Measurements from ENCODE around the gene FOXF2. TPM values are rescaled to one million over a fixed set of nuclear protein-coding genes. Genes with fewer than 3 reads are reported as not detected.

Gene FOXF2
- total and polyA plus RNA-seq, 2 experiments from 2014 or later, result not detected

DNA sequence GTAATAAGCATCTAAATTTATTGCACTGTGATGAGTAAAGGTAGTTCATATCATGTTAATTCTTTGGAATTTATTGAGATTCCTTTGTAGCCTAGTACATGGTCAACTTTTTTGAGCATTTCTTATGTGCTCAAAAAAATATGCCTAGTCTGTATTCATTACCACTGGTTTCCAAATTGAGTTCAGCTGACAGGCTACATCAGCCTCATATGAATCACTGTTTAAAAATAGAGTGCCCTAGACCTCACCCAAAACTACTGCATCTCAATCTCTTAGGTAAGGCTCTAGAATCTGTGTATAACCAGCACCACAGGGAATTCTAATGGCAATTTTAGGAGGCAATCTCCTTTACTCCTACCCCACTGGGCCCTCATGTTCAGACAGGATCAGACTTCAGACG lies 16.7 kb upstream of the FOXF2 start:
- no peak overlapping the region for H3K27ac ChIP-seq (ENCODE audit: low read depth)
- H3K36me3 ChIP-seq (ENCODE audit: insufficient read depth), result no peaks in the 10 kb centered on the region
- no peaks in the 10 kb centered on the region; the same call in 1 of the 2 replicates for H4K20me1 ChIP-seq (replicated peaks; ENCODE audit: insufficient read depth)
- TF ChIP-seq EZH2 (IDR thresholded peaks at IDR 0.05; ENCODE audit: low read depth, unreplicated experiment) (no peak), ZNF331 (CRISPR knock-in tag; IDR thresholded peaks at IDR 0.05; ENCODE audit: low read depth) (no peak), POLR2AphosphoS5 (IDR thresholded peaks at IDR 0.05; ENCODE audit: low read depth) (no peak), EZH2phosphoT487 (IDR thresholded peaks at IDR 0.05; ENCODE audit: unreplicated experiment) (no peak), ZNF114 (CRISPR knock-in tag; IDR thresholded peaks at IDR 0.05) (no peak), NANOG (IDR thresholded peaks at IDR 0.05; ENCODE audit: borderline replicate concordance) (no peak), CREB1 (CRISPR knock-in tag; IDR thresholded peaks at IDR 0.05; ENCODE audit: low read depth) (no peak), STAT1 (IDR thresholded peaks at IDR 0.05; ENCODE audit: unreplicated experiment) (no peak), JUNB (IDR thresholded peaks at IDR 0.05; ENCODE audit: unreplicated experiment) (no peak)
- TF ChIP-seq, protein P1, sequence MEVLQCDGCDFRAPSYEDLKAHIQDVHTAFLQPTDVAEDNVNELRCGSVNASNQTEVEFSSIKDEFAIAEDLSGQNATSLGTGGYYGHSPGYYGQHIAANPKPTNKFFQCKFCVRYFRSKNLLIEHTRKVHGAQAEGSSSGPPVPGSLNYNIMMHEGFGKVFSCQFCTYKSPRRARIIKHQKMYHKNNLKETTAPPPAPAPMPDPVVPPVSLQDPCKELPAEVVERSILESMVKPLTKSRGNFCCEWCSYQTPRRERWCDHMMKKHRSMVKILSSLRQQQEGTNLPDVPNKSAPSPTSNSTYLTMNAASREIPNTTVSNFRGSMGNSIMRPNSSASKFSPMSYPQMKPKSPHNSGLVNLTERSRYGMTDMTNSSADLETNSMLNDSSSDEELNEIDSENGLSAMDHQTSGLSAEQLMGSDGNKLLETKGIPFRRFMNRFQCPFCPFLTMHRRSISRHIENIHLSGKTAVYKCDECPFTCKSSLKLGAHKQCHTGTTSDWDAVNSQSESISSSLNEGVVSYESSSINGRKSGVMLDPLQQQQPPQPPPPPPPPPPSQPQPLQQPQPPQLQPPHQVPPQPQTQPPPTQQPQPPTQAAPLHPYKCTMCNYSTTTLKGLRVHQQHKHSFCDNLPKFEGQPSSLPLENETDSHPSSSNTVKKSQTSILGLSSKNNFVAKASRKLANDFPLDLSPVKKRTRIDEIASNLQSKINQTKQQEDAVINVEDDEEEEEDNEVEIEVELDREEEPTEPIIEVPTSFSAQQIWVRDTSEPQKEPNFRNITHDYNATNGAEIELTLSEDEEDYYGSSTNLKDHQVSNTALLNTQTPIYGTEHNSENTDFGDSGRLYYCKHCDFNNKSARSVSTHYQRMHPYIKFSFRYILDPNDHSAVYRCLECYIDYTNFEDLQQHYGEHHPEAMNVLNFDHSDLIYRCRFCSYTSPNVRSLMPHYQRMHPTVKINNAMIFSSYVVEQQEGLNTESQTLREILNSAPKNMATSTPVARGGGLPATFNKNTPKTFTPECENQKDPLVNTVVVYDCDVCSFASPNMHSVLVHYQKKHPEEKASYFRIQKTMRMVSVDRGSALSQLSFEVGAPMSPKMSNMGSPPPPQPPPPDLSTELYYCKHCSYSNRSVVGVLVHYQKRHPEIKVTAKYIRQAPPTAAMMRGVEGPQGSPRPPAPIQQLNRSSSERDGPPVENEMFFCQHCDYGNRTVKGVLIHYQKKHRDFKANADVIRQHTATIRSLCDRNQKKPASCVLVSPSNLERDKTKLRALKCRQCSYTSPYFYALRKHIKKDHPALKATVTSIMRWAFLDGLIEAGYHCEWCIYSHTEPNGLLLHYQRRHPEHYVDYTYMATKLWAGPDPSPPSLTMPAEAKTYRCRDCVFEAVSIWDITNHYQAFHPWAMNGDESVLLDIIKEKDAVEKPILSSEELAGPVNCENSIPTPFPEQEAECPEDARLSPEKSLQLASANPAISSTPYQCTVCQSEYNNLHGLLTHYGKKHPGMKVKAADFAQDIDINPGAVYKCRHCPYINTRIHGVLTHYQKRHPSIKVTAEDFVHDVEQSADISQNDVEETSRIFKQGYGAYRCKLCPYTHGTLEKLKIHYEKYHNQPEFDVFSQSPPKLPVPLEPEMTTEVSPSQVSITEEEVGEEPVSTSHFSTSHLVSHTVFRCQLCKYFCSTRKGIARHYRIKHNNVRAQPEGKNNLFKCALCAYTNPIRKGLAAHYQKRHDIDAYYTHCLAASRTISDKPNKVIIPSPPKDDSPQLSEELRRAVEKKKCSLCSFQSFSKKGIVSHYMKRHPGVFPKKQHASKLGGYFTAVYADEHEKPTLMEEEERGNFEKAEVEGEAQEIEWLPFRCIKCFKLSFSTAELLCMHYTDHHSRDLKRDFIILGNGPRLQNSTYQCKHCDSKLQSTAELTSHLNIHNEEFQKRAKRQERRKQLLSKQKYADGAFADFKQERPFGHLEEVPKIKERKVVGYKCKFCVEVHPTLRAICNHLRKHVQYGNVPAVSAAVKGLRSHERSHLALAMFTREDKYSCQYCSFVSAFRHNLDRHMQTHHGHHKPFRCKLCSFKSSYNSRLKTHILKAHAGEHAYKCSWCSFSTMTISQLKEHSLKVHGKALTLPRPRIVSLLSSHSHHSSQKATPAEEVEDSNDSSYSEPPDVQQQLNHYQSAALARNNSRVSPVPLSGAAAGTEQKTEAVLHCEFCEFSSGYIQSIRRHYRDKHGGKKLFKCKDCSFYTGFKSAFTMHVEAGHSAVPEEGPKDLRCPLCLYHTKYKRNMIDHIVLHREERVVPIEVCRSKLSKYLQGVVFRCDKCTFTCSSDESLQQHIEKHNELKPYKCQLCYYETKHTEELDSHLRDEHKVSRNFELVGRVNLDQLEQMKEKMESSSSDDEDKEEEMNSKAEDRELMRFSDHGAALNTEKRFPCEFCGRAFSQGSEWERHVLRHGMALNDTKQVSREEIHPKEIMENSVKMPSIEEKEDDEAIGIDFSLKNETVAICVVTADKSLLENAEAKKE (CRISPR knock-in tag; IDR thresholded peaks at IDR 0.05), result no peak
- TF ChIP-seq, protein P2, sequence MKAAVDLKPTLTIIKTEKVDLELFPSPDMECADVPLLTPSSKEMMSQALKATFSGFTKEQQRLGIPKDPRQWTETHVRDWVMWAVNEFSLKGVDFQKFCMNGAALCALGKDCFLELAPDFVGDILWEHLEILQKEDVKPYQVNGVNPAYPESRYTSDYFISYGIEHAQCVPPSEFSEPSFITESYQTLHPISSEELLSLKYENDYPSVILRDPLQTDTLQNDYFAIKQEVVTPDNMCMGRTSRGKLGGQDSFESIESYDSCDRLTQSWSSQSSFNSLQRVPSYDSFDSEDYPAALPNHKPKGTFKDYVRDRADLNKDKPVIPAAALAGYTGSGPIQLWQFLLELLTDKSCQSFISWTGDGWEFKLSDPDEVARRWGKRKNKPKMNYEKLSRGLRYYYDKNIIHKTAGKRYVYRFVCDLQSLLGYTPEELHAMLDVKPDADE (IDR thresholded peaks at IDR 0.05), result no peak
- TF ChIP-seq, protein P3, sequence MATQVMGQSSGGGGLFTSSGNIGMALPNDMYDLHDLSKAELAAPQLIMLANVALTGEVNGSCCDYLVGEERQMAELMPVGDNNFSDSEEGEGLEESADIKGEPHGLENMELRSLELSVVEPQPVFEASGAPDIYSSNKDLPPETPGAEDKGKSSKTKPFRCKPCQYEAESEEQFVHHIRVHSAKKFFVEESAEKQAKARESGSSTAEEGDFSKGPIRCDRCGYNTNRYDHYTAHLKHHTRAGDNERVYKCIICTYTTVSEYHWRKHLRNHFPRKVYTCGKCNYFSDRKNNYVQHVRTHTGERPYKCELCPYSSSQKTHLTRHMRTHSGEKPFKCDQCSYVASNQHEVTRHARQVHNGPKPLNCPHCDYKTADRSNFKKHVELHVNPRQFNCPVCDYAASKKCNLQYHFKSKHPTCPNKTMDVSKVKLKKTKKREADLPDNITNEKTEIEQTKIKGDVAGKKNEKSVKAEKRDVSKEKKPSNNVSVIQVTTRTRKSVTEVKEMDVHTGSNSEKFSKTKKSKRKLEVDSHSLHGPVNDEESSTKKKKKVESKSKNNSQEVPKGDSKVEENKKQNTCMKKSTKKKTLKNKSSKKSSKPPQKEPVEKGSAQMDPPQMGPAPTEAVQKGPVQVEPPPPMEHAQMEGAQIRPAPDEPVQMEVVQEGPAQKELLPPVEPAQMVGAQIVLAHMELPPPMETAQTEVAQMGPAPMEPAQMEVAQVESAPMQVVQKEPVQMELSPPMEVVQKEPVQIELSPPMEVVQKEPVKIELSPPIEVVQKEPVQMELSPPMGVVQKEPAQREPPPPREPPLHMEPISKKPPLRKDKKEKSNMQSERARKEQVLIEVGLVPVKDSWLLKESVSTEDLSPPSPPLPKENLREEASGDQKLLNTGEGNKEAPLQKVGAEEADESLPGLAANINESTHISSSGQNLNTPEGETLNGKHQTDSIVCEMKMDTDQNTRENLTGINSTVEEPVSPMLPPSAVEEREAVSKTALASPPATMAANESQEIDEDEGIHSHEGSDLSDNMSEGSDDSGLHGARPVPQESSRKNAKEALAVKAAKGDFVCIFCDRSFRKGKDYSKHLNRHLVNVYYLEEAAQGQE (IDR thresholded peaks at IDR 0.05; ENCODE audit: unreplicated experiment), result no peak
- TF ChIP-seq, protein P4, sequence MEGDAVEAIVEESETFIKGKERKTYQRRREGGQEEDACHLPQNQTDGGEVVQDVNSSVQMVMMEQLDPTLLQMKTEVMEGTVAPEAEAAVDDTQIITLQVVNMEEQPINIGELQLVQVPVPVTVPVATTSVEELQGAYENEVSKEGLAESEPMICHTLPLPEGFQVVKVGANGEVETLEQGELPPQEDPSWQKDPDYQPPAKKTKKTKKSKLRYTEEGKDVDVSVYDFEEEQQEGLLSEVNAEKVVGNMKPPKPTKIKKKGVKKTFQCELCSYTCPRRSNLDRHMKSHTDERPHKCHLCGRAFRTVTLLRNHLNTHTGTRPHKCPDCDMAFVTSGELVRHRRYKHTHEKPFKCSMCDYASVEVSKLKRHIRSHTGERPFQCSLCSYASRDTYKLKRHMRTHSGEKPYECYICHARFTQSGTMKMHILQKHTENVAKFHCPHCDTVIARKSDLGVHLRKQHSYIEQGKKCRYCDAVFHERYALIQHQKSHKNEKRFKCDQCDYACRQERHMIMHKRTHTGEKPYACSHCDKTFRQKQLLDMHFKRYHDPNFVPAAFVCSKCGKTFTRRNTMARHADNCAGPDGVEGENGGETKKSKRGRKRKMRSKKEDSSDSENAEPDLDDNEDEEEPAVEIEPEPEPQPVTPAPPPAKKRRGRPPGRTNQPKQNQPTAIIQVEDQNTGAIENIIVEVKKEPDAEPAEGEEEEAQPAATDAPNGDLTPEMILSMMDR (conservative IDR thresholded peaks at IDR 0.05; ENCODE audit: low read depth in 2 of 2), result no peak
- ATAC-seq, result no peak
- peaks cover 3% of the 10 kb centered on the region; the same call in 1 of the 3 replicates for H3K36me3 Mint-ChIP-seq (ENCODE audit: low read depth)
- H2AFZ ChIP-seq, result no peak overlapping the region
- no peak overlapping the region for H3K4me3 Mint-ChIP-seq
- H3K27me3 ChIP-seq (ENCODE audit: insufficient read depth), result peaks cover 55% of the 10 kb centered on the region
- no peak overlapping the region for H3K4me2 ChIP-seq
- peaks cover 12% of the 10 kb centered on the region for H3K4me1 ChIP-seq (ENCODE audit: insufficient read depth)
- no peaks in the 10 kb centered on the region for H3K9me2 ChIP-seq (ENCODE audit: insufficient read depth)
- H3K9me3 Mint-ChIP-seq, result peaks cover 12% of the 10 kb centered on the region
- no peak overlapping the region for H3K27ac Mint-ChIP-seq
- no peak overlapping the region for H3K4me3 ChIP-seq
- H3K4me1 Mint-ChIP-seq, result peaks cover 8% of the 10 kb centered on the region
- no peak for DNase-seq (ENCODE audit: low spot score)
- H3F3A ChIP-seq (replicated peaks; ENCODE audit: low read depth), result peaks cover 12% of the 10 kb centered on the region
- no peaks in the 10 kb centered on the region for H3K79me2 ChIP-seq (replicated peaks; ENCODE audit: insufficient read depth)
- peaks cover 35% of the 10 kb centered on the region for H3K27me3 Mint-ChIP-seq (ENCODE audit: insufficient read depth, low read depth, poor library complexity)

Data from GM23338 (cell line).